Neural cell (in vitro differentiated cells): ENCODE results near the gene IFNK. TPM values are rescaled to one million over a fixed set of nuclear protein-coding genes. Genes with fewer than 3 reads are reported as not detected.

Experiments used
- H2AFZ ChIP-seq: fragments of 200-600, 300-800 bp; sonication (generic), shearing (Covaris generic); 2 replicates; pipeline ENCODE4 v1.6.0; 2014; ENCODE audit warnings: low read depth, mild to moderate bottlenecking, antibody characterized with exemption, low read length, moderate library complexity
- H3F3A ChIP-seq: fragments of 200-600 bp; shearing (Covaris generic); 2 replicates; pipeline ENCODE4 v1.6.1; 2016; ENCODE audit warnings: mild to moderate bottlenecking, moderate library complexity, mixed read lengths, antibody characterized with exemption, low read length; ENCODE audit not compliant: insufficient read depth, poor library complexity, severe bottlenecking
- H3K27ac ChIP-seq: fragments of 200-600, 300-800 bp; sonication (generic), shearing (Covaris generic); 2 replicates; pipeline ENCODE4 v1.5.1; 2014; ENCODE audit warnings: mild to moderate bottlenecking, low read length, moderate library complexity
- H3K27me3 ChIP-seq: fragments of 300-800, 200-600 bp; sonication (generic), shearing (Covaris generic); 2 replicates; pipeline ENCODE4 v1.6.0; 2014; ENCODE audit warnings: mild to moderate bottlenecking, low read depth, low read length, moderate library complexity; ENCODE audit not compliant: insufficient read depth
- H3K36me3 ChIP-seq: fragments of 300-800, 200-600 bp; sonication (generic), shearing (Covaris generic); 2 replicates; pipeline ENCODE4 v1.5.1; 2014; ENCODE audit warnings: mild to moderate bottlenecking, antibody characterized with exemption, low read length, moderate library complexity; ENCODE audit not compliant: insufficient read depth
- H3K4me2 ChIP-seq: fragments of 300-800, 200-600 bp; sonication (generic), shearing (Covaris generic); 2 replicates; pipeline ENCODE4 v1.6.0; 2014; ENCODE audit warnings: mild to moderate bottlenecking, low read length
- H3K4me3 ChIP-seq: fragments of 300-800, 200-600 bp; sonication (generic), shearing (Covaris generic); 2 replicates; pipeline ENCODE4 v1.5.1; 2014; ENCODE audit warnings: mild to moderate bottlenecking, low read length, moderate library complexity
- H3K79me2 ChIP-seq: fragments of 200-600 bp; shearing (Covaris generic); replicated peaks from 2 replicates; pipeline ENCODE4 v1.6.0; 2014; ENCODE audit warnings: mild to moderate bottlenecking, low read length, moderate library complexity; ENCODE audit not compliant: insufficient read depth
- H3K9ac ChIP-seq: fragments of 300-800, 200-600 bp; sonication (generic), shearing (Covaris generic); 2 replicates; pipeline ENCODE4 v1.6.1; 2016; ENCODE audit warnings: mild to moderate bottlenecking, low read length, mixed read lengths
- H3K9me2 ChIP-seq: fragments of 200-600 bp; shearing (Covaris generic); 2 replicates; pipeline ENCODE4 v1.6.1; 2016; ENCODE audit warnings: mild to moderate bottlenecking, low read length, mixed read lengths; ENCODE audit not compliant: insufficient read depth
- H3K9me3 ChIP-seq: fragments of 200-600, 300-800 bp; sonication (generic), shearing (Covaris generic); 2 replicates; pipeline ENCODE4 v1.6.1; 2016; ENCODE audit warnings: mild to moderate bottlenecking, mixed run types, low read length, moderate library complexity, mixed read lengths
- H4K20me1 ChIP-seq: fragments of 200-600 bp; shearing (Covaris generic); 2 replicates; pipeline ENCODE4 v1.6.1; 2016; ENCODE audit warnings: mild to moderate bottlenecking, mixed run types; ENCODE audit not compliant: insufficient read depth
- CTCF ChIP-seq: fragments of 450-650 bp; IDR thresholded peaks from 2 replicates; pipeline ENCODE4 v1.5.1; 2014; ENCODE audit warnings: antibody characterized with exemption, mild to moderate bottlenecking, moderate library complexity; ENCODE audit not compliant: poor library complexity, severe bottlenecking
- EP300 ChIP-seq: fragments of 450-650 bp; conservative IDR thresholded peaks from 2 replicates; pipeline ENCODE4 v1.6.1; 2014; ENCODE audit warnings: antibody characterized with exemption, mild to moderate bottlenecking, moderate library complexity; ENCODE audit not compliant: poor library complexity, severe bottlenecking
- EZH2 ChIP-seq: fragments of 200-600, 300-800 bp; shearing (Covaris generic), sonication (generic); IDR thresholded peaks from 2 replicates; pipeline ENCODE4 v1.6.1; 2014; ENCODE audit warnings: antibody characterized with exemption, low read length, borderline replicate concordance, mild to moderate bottlenecking; ENCODE audit not compliant: insufficient read depth, poor library complexity, severe bottlenecking
- MXI1 ChIP-seq: fragments of 450-650 bp; conservative IDR thresholded peaks from 2 replicates; pipeline ENCODE4 v1.6.1; 2014; ENCODE audit warnings: antibody characterized with exemption, mild to moderate bottlenecking; ENCODE audit not compliant: poor library complexity, severe bottlenecking
- POLR2AphosphoS5 ChIP-seq: IDR thresholded peaks from 2 replicates; pipeline ENCODE4 v1.6.1; 2012
- RAD21 ChIP-seq: fragments of 450-650 bp; conservative IDR thresholded peaks from 2 replicates; pipeline ENCODE4 v1.6.1; 2014; ENCODE audit warnings: antibody characterized with exemption, mild to moderate bottlenecking, moderate library complexity
- REST ChIP-seq: IDR thresholded peaks from 2 replicates; pipeline ENCODE4 v1.6.1; 2012; ENCODE audit warnings: borderline replicate concordance
- SMC3 ChIP-seq: fragments of 450-650 bp; conservative IDR thresholded peaks from 2 replicates; pipeline ENCODE4 v1.6.1; 2014; ENCODE audit warnings: antibody characterized with exemption, mild to moderate bottlenecking, moderate library complexity; ENCODE audit not compliant: poor library complexity
- TAF1 ChIP-seq: IDR thresholded peaks from 2 replicates; pipeline ENCODE4 v1.6.1; 2012; ENCODE audit warnings: low read depth
- polyA plus RNA-seq: library from polyadenylated mRNA; depleted of rRNA; stranded (reverse); fragments of >200 nt; gene quantifications from 2 replicates; pipeline ENCODE4 v1.2.3, GENCODE V29; 2014

The IFNK gene
- polyA plus RNA-seq, 1 donor from 2014 or later, result not detected

GRCh38 chr9:27475057-27475595 lies 49.0 kb upstream of the IFNK start:
- Histone ChIP-seq H3K9me2 (no peaks in the 10 kb centered on the region), H3K27me3 (no peaks in the 10 kb centered on the region), H3K27ac (no peak overlapping the region), H3K79me2 (peaks cover 5% of the 10 kb centered on the region), H3K9ac (no peak overlapping the region), H3K36me3 (no peaks in the 10 kb centered on the region), H3F3A (no peaks in the 10 kb centered on the region), H3K4me3 (no peak overlapping the region), H2AFZ (no peak overlapping the region), H3K4me2 (no peak overlapping the region), H4K20me1 (no peaks in the 10 kb centered on the region), H3K9me3 (no peaks in the 10 kb centered on the region)
- TF ChIP-seq REST (no peak), CTCF (no peak), RAD21 (no peak), EP300 (no peak), EZH2 (no peak), MXI1 (no peak), POLR2AphosphoS5 (no peak), TAF1 (no peak), SMC3 (no peak)

GRCh38 chr9:27476870-27477515 lies 47.1 kb upstream of the IFNK start:
- Histone ChIP-seq H3K9ac (no peak overlapping the region), H3K27me3 (no peaks in the 10 kb centered on the region), H3K4me3 (no peak overlapping the region), H3K9me3 (no peaks in the 10 kb centered on the region), H3K79me2 (peaks cover 5% of the 10 kb centered on the region), H2AFZ (no peak overlapping the region), H3F3A (no peaks in the 10 kb centered on the region), H3K36me3 (no peaks in the 10 kb centered on the region), H3K4me2 (no peak overlapping the region), H4K20me1 (no peaks in the 10 kb centered on the region), H3K9me2 (no peaks in the 10 kb centered on the region), H3K27ac (no peak overlapping the region)
- no peak for TF ChIP-seq REST
- TF ChIP-seq SMC3, result no peak
- TF ChIP-seq EZH2, result no peak
- no peak for TF ChIP-seq CTCF
- TF ChIP-seq MXI1, result no peak
- no peak for TF ChIP-seq POLR2AphosphoS5
- TF ChIP-seq EP300, result no peak
- TF ChIP-seq RAD21, result no peak
- TF ChIP-seq TAF1, result no peak
